SK-N-MC (cell line): ENCODE measurements around the gene RPS3.
"Not testable (repeated sequence)": the region's sequence is repeated elsewhere in the genome, so short reads cannot be mapped to it uniquely, and the experiment has no call there.

ENCODE experiments used
- EZH2 ChIP-seq: fragments of 200-600 bp; sonication (generic); IDR thresholded peaks from one replicate; pipeline ENCODE4 v1.6.1; 2017; ENCODE audit warnings: antibody characterized with exemption
- FOXP2 ChIP-seq: optimal IDR thresholded peaks from 2 replicates; pipeline ENCODE3; 2011; ENCODE audit warnings: mild to moderate bottlenecking, moderate library complexity; ENCODE audit not compliant: insufficient read depth; ENCODE audit errors: extremely low read length, control extremely low read depth
- POLR2AphosphoS5 ChIP-seq: IDR thresholded peaks from 2 replicates; pipeline ENCODE4 v1.6.1; 2012; ENCODE audit warnings: mild to moderate bottlenecking, low read depth, low read length, borderline replicate concordance

DNA sequence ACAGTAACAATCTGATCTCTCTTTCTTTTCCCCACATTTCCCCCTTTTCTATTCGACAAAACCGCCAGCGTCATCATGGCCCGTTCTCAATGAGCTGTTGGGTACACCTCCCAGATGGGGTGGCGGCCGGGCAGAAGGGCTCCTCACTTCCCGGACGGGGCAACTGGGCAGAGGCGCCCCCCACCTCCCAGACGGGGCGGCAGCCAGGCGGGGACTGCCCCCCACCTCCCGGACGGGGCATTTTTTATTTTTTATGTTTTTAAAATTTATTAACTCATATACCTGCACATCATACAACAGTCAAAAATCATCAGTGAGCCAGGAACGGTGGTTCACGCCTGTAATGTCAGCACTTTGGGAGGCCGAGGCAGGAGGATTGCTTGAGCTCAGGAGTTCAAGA is 20.5 kb upstream of the RPS3 start:
- not testable (repeated sequence) for TF ChIP-seq EZH2, POLR2AphosphoS5, FOXP2
